Endothelial cell (in vitro differentiated cells): ENCODE results near the gene TEKT5. TPM values are rescaled to one million over a fixed set of nuclear protein-coding genes. Genes with fewer than 3 reads are reported as not detected.
A peak's percentile ranks its signal among the peaks of the same experiment; 100 is the strongest.

Experiments used
- DNase-seq: peaks from one replicate; pipeline ENCODE4 v3.0.0; 2021; ENCODE audit warnings: low spot score
- H3K27ac Mint-ChIP-seq: one replicate; pipeline ENCODE4 v1.8.0; 2021; ENCODE audit warnings: mixed read lengths, inconsistent platforms; ENCODE audit not compliant: unreplicated experiment
- H3K27me3 Mint-ChIP-seq: one replicate; pipeline ENCODE4 v1.8.0; 2021; ENCODE audit warnings: mild to moderate bottlenecking, moderate library complexity, mixed read lengths, inconsistent platforms; ENCODE audit not compliant: unreplicated experiment
- H3K36me3 Mint-ChIP-seq: one replicate; pipeline ENCODE4 v1.8.0; 2021; ENCODE audit warnings: mild to moderate bottlenecking, low read depth, mixed read lengths, inconsistent platforms; ENCODE audit not compliant: unreplicated experiment
- H3K4me1 Mint-ChIP-seq: one replicate; pipeline ENCODE4 v1.8.0; 2021; ENCODE audit warnings: mild to moderate bottlenecking, mixed read lengths, inconsistent platforms; ENCODE audit not compliant: unreplicated experiment
- H3K4me3 Mint-ChIP-seq: one replicate; pipeline ENCODE4 v1.8.0; 2021; ENCODE audit warnings: mild to moderate bottlenecking, mixed read lengths, inconsistent platforms; ENCODE audit not compliant: unreplicated experiment
- H3K9me3 Mint-ChIP-seq: one replicate; pipeline ENCODE4 v1.8.0; 2021; ENCODE audit warnings: mixed read lengths, inconsistent platforms; ENCODE audit not compliant: unreplicated experiment
- CTCF ChIP-seq: fragments of 200-600 bp; sonication (generic); IDR thresholded peaks from one replicate; pipeline ENCODE4 v1.5.0; 2021; ENCODE audit warnings: antibody characterized with exemption; ENCODE audit not compliant: unreplicated experiment
- total RNA-seq: library from RNA; stranded (reverse); fragmentation: NEBNext Ultra II Directional; extraction: Animal tissue kit (Norgen Biotek cat#: 25700); gene quantifications from one replicate; pipeline ENCODE4 v1.2.1, GENCODE V29; 2021; ENCODE audit not compliant: unreplicated experiment

TEKT5 gene
- total RNA-seq, 1 donor from 2014 or later = 0.64 TPM

GRCh38 chr16:10579575-10579964, 115.2 kb downstream of the TEKT5 start:
- Mint-ChIP-seq H3K27ac (no peak overlapping the region), H3K4me1 (peaks cover 9% of the 10 kb centered on the region)

GRCh38 chr16:10578474-10579316, 116.0 kb downstream of the TEKT5 start:
- H3K27me3 Mint-ChIP-seq = peaks cover 5% of the 10 kb centered on the region
- no peak for DNase-seq
- H3K4me1 Mint-ChIP-seq = peaks cover 9% of the 10 kb centered on the region
- no peaks in the 10 kb centered on the region for H3K36me3 Mint-ChIP-seq
- peak overlapping the region; percentile 62 for H3K4me3 Mint-ChIP-seq
- TF ChIP-seq CTCF = no peak
- no peak overlapping the region for H3K27ac Mint-ChIP-seq
- H3K9me3 Mint-ChIP-seq = no peaks in the 10 kb centered on the region

More at GRCh38 chr16:10579575-10579964, 115.2 kb downstream of the TEKT5 start:
- peaks cover 5% of the 10 kb centered on the region for H3K27me3 Mint-ChIP-seq
- H3K9me3 Mint-ChIP-seq = no peaks in the 10 kb centered on the region
- no peaks in the 10 kb centered on the region for H3K36me3 Mint-ChIP-seq
- no peak for DNase-seq
- no peak for TF ChIP-seq CTCF
- peak overlapping the region; percentile 62 for H3K4me3 Mint-ChIP-seq

Other genes with a start within 250 kb of the TEKT5 start
- 8.6 TPM for gene EMP2, start 114.3 kb downstream of the TEKT5 start, total RNA-seq
- 18.4 TPM for gene NUBP1, start 48.9 kb upstream of the TEKT5 start, total RNA-seq
- gene TVP23A, start 123.9 kb upstream of the TEKT5 start, total RNA-seq = 7.8 TPM
- 0.13 TPM for gene CIITA, start 182.3 kb upstream of the TEKT5 start, total RNA-seq
- gene DEXI, start 247.5 kb upstream of the TEKT5 start, total RNA-seq = 37.9 TPM
- 58.1 TPM for gene CLEC16A, start 249.6 kb upstream of the TEKT5 start, total RNA-seq